Activated naive CD8-positive, alpha-beta T cell treated with anti-CD3 and anti-CD28 coated beads, Interleukin-2, amount 10 ng/mL, durations not matched to agents 7 days and 5 days (primary cell): Measurements from ENCODE around the gene PADI1. TPM values are rescaled to one million over a fixed set of nuclear protein-coding genes. Genes with fewer than 3 reads are reported as not detected.

Experiments
- ATAC-seq: fragments of 150-1000 bp; cut with Tn5 transposase; one replicate; pipeline ENCODE4 v1.10.0; 2021; ENCODE audit warnings: low read depth, moderate library complexity
- POLR2A ChIA-PET: fragments of 350-600 bp; sonication (Branson Sonifier 250); formaldehyde crosslinking; loops from one replicate; lab custom pipeline; 2021; ENCODE audit warnings: antibody characterized with exemption; lab: Charles Lee
- DNase-seq: peaks from one replicate; pipeline ENCODE4 v3.0.0; 2021
- H3K27ac Mint-ChIP-seq: one replicate; pipeline ENCODE4 v1.8.0; 2022; ENCODE audit warnings: mild to moderate bottlenecking, mixed read lengths
- H3K27me3 Mint-ChIP-seq: one replicate; pipeline ENCODE4 v1.8.0; 2022; ENCODE audit warnings: mild to moderate bottlenecking, moderate library complexity, mixed read lengths
- H3K36me3 Mint-ChIP-seq: one replicate; pipeline ENCODE4 v1.8.0; 2021; ENCODE audit warnings: mild to moderate bottlenecking, mixed read lengths
- H3K4me1 Mint-ChIP-seq: one replicate; pipeline ENCODE4 v1.8.0; 2021; ENCODE audit warnings: mixed read lengths
- H3K4me3 Mint-ChIP-seq: one replicate; pipeline ENCODE4 v1.8.0; 2022; ENCODE audit warnings: mild to moderate bottlenecking, moderate library complexity, mixed read lengths
- H3K9me3 Mint-ChIP-seq: one replicate; pipeline ENCODE4 v1.8.0; 2021; ENCODE audit warnings: mixed read lengths
- total RNA-seq, 2 experiments: library from RNA; stranded (reverse); gene quantifications; one replicate each; pipeline ENCODE4 v1.2.3, GENCODE V29; 2021

Gene PADI1
- total RNA-seq, 2 experiments from 2014 or later = not detected

GRCh38 chr1:17167786-17168090, 37.2 kb upstream of the PADI1 start:
- Mint-ChIP-seq H3K27me3 (peaks cover 5% of the 10 kb centered on the region), H3K9me3 (no peaks in the 10 kb centered on the region), H3K4me3 (no peak overlapping the region), H3K36me3 (no peaks in the 10 kb centered on the region), H3K27ac (no peak overlapping the region), H3K4me1 (peaks cover 2% of the 10 kb centered on the region)
- DNase-seq (no peak), ATAC-seq (no peak)
- POLR2A ChIA-PET = no interaction called here

DNA sequence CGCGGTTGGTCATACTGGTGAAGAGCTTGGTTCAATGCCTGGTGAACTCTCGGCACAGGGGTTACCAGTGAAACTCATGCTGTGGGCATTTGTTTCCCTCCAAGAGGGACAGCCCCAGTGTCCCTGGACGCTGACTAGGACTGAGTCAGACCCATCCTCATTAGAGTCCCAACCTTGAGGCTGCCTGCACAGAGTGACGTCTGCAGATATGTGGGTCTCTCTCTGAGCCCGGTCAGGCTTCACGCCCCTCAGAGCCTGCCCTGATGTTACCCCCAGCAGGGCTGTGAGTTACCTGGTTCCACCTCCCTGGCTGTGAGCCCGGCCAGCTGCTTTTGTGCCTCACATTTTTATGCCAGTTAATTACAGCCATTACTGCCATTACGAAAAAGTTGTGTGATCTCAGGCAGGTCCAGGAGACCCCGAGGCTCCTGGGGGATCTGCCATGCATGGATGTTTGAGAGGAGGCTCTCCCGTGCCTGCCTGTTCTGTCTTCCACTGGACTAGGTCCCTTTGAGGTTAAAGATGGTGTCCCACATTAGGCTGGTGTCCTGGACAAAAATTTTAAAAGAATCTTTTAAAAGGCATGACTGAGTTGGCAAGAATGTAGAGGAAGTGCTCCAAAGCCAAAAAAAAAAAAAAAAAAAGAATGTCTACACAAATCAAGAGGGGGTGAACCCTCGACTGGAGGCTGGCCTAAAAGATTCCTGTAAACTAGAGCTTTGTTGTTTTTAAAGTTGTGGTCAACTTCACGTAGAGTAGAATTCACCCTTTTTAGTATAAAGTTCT, 36.6 kb upstream of the PADI1 start:
- Mint-ChIP-seq H3K4me3 (no peak overlapping the region), H3K9me3 (no peaks in the 10 kb centered on the region), H3K27me3 (peaks cover 9% of the 10 kb centered on the region), H3K4me1 (peaks cover 2% of the 10 kb centered on the region), H3K27ac (no peak overlapping the region), H3K36me3 (no peaks in the 10 kb centered on the region)
- ATAC-seq (no peak), DNase-seq (no peak)
- POLR2A ChIA-PET = no interaction called here

DNA sequence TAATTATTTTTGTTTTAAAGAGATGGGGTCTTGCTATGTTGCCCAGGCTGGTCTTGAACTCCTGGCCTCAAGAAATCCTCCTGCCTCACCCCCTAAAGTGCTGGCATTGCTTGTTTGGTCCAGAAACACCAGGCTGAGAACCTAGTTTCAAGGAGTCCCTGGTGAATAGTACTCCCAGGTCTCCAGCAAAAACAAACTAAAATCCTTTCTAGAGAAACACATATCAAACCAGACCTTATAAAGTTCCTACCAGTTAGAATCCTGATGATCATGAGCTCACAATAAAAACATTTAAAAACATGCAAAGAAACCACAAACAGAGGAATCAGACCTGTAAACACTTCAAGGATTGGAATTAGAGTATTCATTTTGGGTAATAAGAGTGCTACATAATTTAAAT, 34.4 kb upstream of the PADI1 start:
- POLR2A ChIA-PET = no interaction called here
- H3K27ac Mint-ChIP-seq = no peak overlapping the region
- ATAC-seq (no peak), DNase-seq (no peak)
- peaks cover 8% of the 10 kb centered on the region for H3K9me3 Mint-ChIP-seq
- H3K4me1 Mint-ChIP-seq = peaks cover 2% of the 10 kb centered on the region
- H3K4me3 Mint-ChIP-seq = no peak overlapping the region
- H3K27me3 Mint-ChIP-seq = peaks cover 9% of the 10 kb centered on the region
- no peaks in the 10 kb centered on the region for H3K36me3 Mint-ChIP-seq

GRCh38 chr1:17173217-17173616, 31.7 kb upstream of the PADI1 start:
- H3K36me3 Mint-ChIP-seq = peaks cover 2% of the 10 kb centered on the region
- H3K27ac Mint-ChIP-seq = no peak overlapping the region
- ATAC-seq (no peak), DNase-seq (no peak)
- H3K9me3 Mint-ChIP-seq = peaks cover 12% of the 10 kb centered on the region
- POLR2A ChIA-PET = no interaction called here
- H3K27me3 Mint-ChIP-seq = peaks cover 24% of the 10 kb centered on the region
- H3K4me3 Mint-ChIP-seq = no peak overlapping the region
- H3K4me1 Mint-ChIP-seq = peaks cover 2% of the 10 kb centered on the region

- H3K27me3 Mint-ChIP-seq = peaks cover 37% of the 10 kb centered on the region
- H3K36me3 Mint-ChIP-seq = peaks cover 12% of the 10 kb centered on the region
- DNase-seq (no peak), ATAC-seq (no peak)
- peaks cover 16% of the 10 kb centered on the region for H3K4me1 Mint-ChIP-seq
- POLR2A ChIA-PET = no interaction called here
- H3K9me3 Mint-ChIP-seq = peaks cover 14% of the 10 kb centered on the region
- H3K27ac Mint-ChIP-seq = no peak overlapping the region
- no peak overlapping the region for H3K4me3 Mint-ChIP-seq
Observed at GRCh38 chr1:17176306-17177061, 28.4 kb upstream of the PADI1 start.

DNA sequence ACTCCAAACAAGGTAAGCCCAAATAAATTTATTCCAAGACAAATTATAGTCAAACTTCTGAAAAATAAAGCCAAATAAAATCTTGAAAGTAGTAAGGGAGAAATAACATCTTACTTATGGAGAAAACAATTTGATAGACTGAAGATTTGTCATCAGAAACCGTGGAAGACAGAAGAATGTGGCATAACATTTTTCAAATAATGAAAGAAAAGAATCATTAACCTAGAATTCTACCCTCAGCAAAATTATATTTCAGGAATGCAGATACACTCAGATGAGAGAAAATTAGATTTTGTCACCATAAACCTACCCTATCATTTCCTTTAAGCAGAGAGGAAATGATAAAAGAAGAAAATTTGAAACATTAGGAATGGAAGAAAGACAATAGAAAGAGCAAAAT, 27.3 kb upstream of the PADI1 start:
- no peak overlapping the region for H3K4me3 Mint-ChIP-seq
- H3K4me1 Mint-ChIP-seq = peaks cover 23% of the 10 kb centered on the region
- POLR2A ChIA-PET = no interaction called here
- peaks cover 37% of the 10 kb centered on the region for H3K27me3 Mint-ChIP-seq
- ATAC-seq (no peak), DNase-seq (no peak)
- H3K9me3 Mint-ChIP-seq = peaks cover 14% of the 10 kb centered on the region
- peaks cover 12% of the 10 kb centered on the region for H3K36me3 Mint-ChIP-seq
- H3K27ac Mint-ChIP-seq = no peak overlapping the region

DNA sequence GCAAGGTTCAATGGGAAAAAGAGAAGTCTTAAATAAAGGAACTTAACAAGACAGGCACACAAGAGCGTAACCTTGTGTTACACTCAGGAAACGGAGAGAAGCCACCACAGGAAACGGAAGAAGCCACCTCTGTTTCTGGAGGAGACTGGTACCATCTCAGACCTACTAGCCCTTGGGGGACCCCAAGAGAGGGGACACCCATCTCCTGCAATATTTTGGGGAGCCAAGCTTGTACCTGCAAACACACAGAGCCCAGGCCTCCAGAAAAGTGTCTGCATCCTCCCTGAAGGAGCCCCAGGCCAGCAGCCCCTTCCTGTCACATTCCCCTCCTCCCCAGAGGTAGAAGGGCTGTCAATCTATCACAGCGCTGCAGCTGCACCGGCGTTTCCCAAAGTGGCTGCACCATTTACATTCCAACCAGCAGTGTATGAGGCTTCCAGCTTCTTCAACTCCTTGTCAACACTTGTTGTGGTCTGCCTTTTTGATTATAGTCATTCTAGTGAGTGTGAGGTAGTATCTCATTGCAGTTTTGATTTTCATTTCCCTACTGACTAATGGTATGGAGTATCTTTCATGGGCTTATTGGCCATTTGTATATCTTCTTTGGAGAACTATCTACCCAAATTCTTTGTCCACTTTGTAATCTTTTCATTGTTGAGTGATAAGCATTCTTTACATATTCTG, 23.0 kb upstream of the PADI1 start:
- Mint-ChIP-seq H3K9me3 (peaks cover 5% of the 10 kb centered on the region), H3K4me1 (peaks cover 34% of the 10 kb centered on the region), H3K27ac (peak overlapping the region; percentile 83), H3K27me3 (peaks cover 28% of the 10 kb centered on the region), H3K4me3 (peak overlapping the region; percentile 77), H3K36me3 (peaks cover 12% of the 10 kb centered on the region)
- DNase-seq (peak; percentile 63), ATAC-seq (peak; percentile 90)
- POLR2A ChIA-PET = interaction anchor here (1.1 to 1.2 kb wide), 3 partner anchors 8 to 25 kb away, joined by 3 to 6 read pairs (median 3); no protein-coding TSS in a partner anchor

GRCh38 chr1:17183388-17184160, 21.4 kb upstream of the PADI1 start:
- peaks cover 7% of the 10 kb centered on the region for H3K9me3 Mint-ChIP-seq
- POLR2A ChIA-PET = interaction anchor here (0.6 to 1.2 kb wide), 2 partner anchors 24 to 126 kb away, joined by 3 to 4 read pairs; no protein-coding TSS in a partner anchor
- DNase-seq (no peak), ATAC-seq (no peak)
- H3K27ac Mint-ChIP-seq = peak overlapping the region; percentile 17
- H3K4me3 Mint-ChIP-seq = no peak overlapping the region
- peaks cover 13% of the 10 kb centered on the region for H3K27me3 Mint-ChIP-seq
- peaks cover 11% of the 10 kb centered on the region for H3K36me3 Mint-ChIP-seq
- peaks cover 32% of the 10 kb centered on the region for H3K4me1 Mint-ChIP-seq

- H3K9me3 Mint-ChIP-seq = peaks cover 7% of the 10 kb centered on the region
- DNase-seq = no peak
- no peak overlapping the region for H3K4me3 Mint-ChIP-seq
- no peak overlapping the region for H3K27ac Mint-ChIP-seq
- no peak for ATAC-seq
- peaks cover 11% of the 10 kb centered on the region for H3K36me3 Mint-ChIP-seq
- H3K27me3 Mint-ChIP-seq = peaks cover 9% of the 10 kb centered on the region
- POLR2A ChIA-PET = no interaction called here
- peaks cover 30% of the 10 kb centered on the region for H3K4me1 Mint-ChIP-seq
Observed at GRCh38 chr1:17184161-17184665, 20.7 kb upstream of the PADI1 start.

DNA sequence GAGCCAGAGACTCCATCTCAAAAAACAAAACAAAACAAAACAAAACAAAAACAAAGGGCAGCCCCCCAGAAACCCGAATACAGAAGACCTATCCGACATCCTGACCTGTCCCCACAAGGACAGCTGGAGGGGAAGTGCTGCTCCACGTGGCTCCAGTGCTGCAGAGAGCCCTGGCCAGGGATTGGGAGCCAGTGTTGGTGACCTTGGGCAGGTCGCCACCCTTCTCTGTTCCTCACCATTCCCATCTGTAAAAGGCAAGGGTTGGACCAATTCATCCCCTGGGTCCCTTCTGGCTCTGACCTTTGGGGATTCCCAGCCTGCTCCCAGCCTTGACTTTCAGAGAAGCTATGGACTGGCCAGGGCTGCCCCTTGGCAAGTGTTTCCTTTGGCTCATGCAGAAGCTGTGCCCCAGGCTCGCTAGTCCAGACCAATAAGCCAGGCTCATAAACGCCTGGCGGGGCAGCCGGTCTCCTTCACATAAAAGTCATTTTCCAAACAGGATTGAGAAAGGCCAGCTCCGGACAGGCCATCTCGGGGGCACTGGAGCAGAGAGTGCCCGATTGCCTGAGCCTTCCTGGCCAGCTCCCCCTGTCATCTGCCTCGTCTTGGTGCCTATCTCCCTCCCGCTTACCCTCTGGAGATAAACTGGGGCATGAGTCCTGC, 20.0 kb upstream of the PADI1 start:
- ATAC-seq (no peak), DNase-seq (no peak)
- Mint-ChIP-seq H3K36me3 (peaks cover 11% of the 10 kb centered on the region), H3K9me3 (peaks cover 7% of the 10 kb centered on the region), H3K27ac (no peak overlapping the region), H3K4me1 (peaks cover 30% of the 10 kb centered on the region), H3K27me3 (peaks cover 13% of the 10 kb centered on the region), H3K4me3 (no peak overlapping the region)
- POLR2A ChIA-PET = interaction anchor here (1.6 kb wide), 1 partner anchor 28 kb away, joined by 5 read pairs; no protein-coding TSS in a partner anchor

GRCh38 chr1:17185485-17185860, 19.5 kb upstream of the PADI1 start:
- Mint-ChIP-seq H3K4me3 (no peak overlapping the region), H3K27me3 (peaks cover 10% of the 10 kb centered on the region), H3K4me1 (peaks cover 26% of the 10 kb centered on the region), H3K27ac (peak overlapping the region; percentile 56), H3K9me3 (peaks cover 7% of the 10 kb centered on the region), H3K36me3 (peaks cover 5% of the 10 kb centered on the region)
- POLR2A ChIA-PET = interaction anchor here (1.6 kb wide), 1 partner anchor 28 kb away, joined by 5 read pairs; no protein-coding TSS in a partner anchor
- DNase-seq (no peak), ATAC-seq (no peak)

DNA sequence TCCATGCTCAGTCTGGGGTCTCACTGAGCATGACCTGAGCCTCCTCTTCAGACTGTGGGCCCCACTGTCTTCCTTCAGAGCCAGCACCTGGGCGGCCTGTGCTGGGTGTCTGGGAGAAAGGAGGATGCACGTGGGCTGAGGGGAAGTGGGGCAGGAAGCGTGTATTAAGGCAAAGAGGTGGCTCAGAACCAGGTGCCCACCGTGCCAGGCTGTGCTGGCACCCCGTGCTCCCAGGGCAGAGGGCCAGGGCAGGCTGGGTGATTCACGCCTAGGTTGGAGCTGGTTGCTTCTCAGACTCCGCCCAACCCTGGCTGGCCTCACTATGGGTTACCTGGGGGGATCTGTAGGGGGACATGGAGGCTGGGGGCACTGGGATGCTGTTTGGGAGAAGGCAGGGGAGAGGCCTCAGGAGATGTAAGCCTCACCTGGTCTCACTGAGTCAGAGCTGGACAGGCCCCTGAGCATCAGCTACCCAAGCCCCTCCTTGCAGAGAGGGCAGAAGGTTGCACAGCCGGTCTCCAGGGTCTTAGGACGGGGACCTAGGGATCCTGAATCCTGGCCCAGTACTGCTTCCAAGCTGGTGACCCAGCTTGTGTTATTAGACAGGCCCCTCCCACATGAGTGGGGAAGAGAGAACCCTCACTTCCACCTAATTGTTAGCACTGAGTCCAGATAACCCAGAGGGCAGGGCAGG, 18.6 kb upstream of the PADI1 start:
- DNase-seq (no peak), ATAC-seq (no peak)
- Mint-ChIP-seq H3K9me3 (peaks cover 5% of the 10 kb centered on the region), H3K4me1 (peaks cover 20% of the 10 kb centered on the region), H3K27ac (peak overlapping the region; percentile 27), H3K36me3 (no peaks in the 10 kb centered on the region), H3K4me3 (no peak overlapping the region), H3K27me3 (peaks cover 9% of the 10 kb centered on the region)
- POLR2A ChIA-PET = interaction anchor here (1.6 kb wide), 1 partner anchor 27 kb away, joined by 5 read pairs; no protein-coding TSS in a partner anchor
